HUDEP-2 (cell line): ENCODE data around the gene ABHD17A.
"Not testable (repeated sequence)": the region's sequence is repeated elsewhere in the genome, so short reads cannot be mapped to it uniquely, and the experiment has no call there.

ENCODE experiments used
- DNase-seq, 76 experiments: peaks; one replicate each; lab custom pipeline; 2025; ENCODE audit not compliant: unreplicated experiment in 76 of 76; lab: John Stamatoyannopoulos, UW

ABHD17A gene

DNA sequence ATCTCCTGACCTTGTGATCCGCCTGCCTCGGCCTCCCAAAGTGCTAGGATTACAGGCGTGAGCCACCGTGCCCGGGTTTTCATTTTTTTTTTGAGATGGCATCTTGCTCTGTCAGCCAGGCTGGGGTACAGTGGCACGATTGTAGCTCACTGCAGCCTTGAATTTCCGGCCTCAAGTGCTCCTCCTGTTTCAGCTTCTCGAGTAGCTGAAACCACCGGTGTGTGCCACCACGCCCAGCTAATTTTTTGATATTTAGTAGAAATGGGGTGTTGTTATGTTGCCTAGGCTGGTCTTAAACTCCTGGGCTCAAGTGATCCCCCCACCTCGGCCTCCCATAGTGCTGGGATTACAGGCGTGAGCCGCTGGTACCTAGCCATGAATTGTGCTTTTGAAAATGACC is 25.8 kb upstream of the ABHD17A start:
- DNase-seq = no peak

DNA sequence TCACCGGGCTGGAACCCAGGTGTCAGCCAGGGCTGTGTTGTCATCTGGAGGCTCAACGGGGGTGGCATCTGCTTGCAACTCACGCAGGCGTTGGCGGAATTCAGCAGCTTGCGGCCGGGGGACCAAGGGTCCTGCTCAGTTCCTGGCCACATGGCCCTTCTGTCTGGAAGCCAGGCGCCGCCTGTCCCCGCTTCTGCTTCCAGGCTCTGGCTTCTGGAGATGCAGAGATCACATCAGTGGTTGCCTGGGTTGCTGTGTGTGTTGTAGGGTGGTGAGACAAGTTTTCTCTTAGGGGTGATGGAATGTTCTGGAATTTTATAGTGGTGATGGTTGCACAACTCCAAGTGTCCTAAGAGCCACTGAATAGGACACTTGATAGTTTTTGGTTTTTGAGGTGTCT is 24.9 kb upstream of the ABHD17A start:
- no peak for DNase-seq

DNA sequence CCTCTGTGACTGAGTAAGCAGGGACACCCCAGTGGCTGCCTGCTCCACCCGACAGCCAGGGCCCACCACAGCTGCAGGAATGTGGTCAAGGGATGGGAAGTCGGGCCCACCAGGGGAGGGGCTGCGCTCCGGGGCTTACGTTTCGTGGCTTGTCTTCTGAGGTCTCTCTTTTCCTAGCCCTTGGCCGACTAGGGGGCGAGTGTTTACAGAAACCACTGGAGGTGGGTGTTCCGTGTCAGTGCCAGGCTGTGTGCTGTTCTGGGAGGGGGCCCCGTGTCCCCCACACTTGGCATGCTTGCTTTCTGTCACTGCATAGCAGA is 24.4 kb upstream of the ABHD17A start:
- no peak for DNase-seq

DNA sequence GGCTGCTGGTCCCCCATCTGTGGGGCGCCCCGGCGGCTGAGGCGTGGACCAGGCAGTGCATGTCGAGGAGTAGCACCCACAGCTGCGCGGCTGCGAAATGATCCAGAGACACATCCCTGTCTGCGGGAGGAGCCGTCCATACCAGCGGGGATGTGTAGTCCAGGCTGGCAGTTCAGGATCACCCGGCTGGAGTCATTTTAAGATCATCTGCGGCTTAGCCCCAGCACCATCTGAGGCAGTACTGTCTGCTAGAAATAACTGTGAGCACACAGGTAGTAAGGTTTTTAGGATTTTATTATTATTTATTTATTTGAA is 23.0 kb upstream of the ABHD17A start:
- no peak for DNase-seq

DNA sequence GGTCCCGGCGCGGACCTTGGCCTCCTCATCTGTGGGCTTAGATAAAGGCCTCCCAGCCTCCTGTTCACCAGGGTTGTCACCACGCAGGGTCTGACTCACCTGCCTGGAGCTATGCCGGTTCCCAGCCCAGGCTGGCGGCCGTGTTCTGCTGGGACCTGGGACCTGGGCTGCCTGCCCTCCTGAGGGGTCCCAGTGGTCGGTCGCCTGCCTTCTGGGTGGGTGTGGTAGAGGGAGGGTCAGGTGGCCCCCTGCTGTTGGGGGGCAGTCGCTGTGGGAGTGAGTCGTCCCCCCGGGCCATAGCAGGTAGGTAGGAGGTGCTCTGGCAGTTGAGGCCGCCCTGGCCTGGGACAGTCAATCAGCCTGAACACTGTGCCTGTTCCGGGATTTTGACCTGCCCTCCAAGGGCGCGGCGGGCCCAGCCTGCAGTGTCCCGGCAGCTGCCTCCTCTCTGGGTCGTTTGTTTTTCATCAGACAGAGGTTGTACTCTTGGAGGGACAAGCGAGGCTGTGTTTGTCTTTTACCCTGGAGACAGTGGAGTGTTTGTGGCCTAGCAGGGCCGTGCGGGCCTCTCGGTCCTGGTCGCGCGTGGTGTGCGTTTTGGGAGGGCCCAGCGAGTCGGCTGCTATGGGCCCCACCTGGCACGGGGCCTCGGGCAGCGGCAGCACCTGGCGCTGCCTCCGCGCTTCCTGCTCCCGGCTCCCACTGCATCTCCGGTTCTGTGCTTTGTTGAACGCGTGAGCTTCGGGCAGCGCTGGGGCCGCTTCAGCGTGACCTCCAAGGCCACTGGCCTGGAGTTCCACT is 22.5 kb upstream of the ABHD17A start:
- DNase-seq = peak in 1 of 76 experiments; percentile 15

DNA sequence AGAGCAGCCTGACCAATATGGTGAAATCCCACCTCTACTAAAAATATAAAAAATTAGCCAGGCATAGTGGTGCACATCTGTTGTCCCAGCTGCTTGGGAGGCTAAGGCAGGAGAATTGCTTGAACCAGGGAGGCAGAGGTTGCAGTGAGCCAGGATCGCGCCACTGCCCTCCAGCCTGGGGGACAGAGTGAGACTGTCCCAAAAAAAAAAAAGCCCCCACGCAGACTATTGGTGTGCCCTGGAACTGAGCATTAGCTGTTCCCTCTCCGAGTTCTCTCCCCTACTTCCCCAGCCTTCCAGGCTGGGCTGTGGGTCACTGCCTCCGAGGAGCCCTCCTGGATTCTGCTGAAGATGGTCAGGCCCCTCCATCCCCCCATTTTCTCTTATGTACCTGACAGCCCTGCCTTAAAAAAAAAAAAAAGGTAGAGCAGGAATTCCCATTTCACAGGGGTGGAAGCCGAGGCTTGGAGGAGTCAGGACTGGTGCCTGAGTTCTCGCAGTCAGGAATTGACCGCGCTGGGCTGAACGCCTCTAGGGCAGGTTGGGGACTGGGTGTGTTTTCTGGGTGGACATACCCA is 21.8 kb upstream of the ABHD17A start:
- no peak for DNase-seq

DNA sequence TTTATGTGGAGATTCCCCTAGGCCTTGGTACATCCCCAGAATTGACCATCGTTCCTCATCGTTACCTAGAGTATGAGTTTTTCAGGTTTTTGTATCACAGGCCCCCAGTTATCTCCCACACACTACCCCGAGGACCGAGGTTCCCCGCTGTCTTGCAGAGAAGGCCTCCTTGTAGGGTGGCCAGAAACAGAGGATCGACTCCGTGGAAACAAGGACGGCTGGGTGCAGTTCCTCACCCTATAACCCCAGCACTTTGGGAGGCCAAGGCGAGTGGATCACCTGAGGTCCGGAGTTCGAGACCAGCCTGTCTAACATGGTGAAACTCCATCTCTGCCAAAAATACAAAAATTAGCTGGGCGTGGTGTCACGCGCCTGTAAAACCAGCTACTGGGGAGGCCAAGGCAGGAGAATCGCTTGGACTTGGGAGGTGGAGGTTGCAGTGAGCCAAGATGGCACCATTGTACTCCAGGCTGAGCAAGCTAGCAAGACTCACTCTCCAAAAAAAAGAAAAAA is 20.6 kb upstream of the ABHD17A start:
- DNase-seq = no peak

DNA sequence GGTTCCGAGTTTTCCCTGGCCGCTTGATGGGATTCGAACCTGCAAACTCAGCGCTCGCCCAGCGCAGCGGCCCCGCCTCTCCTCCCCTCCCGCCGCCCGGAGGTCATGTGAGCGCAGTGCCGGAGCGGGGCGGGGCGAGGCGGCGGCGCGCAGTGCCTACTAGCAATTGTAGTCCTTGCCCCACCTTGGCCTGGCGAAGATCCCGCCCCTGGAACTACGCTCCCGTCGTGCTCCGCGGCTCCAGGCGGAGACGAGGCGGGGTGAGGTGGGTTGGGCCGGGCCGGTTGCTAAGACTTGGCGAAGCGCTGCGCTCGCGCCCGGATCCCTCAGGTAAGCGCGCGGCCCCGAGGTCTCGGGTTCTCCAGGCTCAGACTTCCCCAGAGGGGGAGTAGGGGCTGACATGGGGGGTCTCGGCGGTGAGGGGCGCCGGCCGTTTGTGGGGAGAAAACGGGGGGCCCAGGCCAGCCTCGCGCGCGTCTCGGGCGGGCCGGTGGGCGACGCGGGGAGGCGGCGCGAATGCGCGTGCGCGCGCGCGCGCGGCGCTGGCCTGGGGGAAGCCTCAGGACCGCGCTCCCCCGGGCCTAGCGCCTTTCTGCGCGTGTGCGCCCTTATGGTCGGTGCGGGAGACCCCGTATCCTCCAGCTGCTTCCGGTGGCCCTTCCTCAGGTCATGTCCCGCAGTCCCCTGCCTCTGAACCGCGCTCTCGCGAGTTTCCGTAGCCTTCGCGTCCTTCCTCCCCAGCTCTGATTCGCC is 20.0 kb upstream of the ABHD17A start, which contains the start of the genes ADAT3 and SCAMP4:
Gene ADAT3, plus strand, starts transcription at position 290 of the 753 bp plus-strand sequence. CDS start 6,649 bp downstream, outside the sequence.
Gene SCAMP4, plus strand, starts transcription at position 290 of the 753 bp plus-strand sequence. CDS start 9,621 bp downstream, outside the sequence.
- DNase-seq = peak in 75 of 76 experiments; percentile 85 to 100 (median 100)

DNA sequence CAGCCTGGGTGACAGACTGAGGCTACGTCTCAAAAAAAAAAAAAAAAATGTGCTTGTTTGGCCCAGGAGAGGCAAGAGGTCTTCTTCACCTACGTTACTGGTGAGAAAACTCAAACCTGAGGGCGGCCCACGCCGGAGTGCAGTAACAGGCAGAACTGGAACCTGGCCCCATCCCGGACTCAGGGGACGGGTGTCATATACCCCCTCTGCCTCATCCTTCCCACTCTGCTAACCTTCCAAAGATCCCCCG is 19.5 kb upstream of the ABHD17A start:
- no peak for DNase-seq

DNA sequence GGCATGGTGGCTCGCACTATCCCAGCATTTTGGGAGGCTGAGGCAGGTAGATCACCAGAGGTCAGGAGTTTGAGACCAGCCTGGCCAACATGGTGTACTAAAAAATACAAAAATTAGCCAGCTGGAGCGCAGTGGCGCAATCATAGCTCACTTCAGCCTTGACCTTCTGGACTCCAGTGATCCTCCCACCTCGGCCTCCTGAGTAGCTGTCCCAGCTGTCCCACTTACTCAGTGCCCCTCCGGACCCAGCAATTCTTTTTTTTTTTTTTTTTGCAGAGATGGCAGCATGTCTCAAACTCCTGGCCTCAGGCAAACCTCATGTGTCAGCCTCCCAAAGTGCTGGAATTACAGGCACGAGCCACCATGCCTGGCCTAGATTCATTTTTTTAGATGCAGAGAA is 17.6 kb upstream of the ABHD17A start:
- no peak for DNase-seq

DNA sequence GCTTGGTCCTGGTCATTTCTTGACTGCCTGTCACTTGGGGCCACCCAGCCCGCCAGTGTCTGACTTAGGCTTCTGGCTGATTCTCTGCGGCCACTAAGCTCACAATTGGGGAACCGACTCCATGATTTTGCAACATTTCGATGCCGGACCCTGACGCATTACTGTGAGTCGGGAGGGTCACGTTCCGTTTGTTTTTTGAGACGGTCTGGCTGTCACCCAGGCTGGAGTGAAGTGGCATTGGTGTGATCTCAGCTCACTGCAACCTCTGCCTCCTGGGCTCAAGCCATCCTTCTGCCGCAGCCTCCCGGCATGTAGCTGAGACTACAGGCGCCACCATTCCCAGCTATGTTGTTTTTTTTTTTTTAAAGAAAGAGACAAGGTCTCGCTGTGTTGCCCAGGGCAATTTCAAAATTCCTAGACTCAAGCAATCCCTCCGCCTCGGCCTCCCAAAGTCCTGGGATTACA is 16.7 kb upstream of the ABHD17A start:
- DNase-seq = no peak

DNA sequence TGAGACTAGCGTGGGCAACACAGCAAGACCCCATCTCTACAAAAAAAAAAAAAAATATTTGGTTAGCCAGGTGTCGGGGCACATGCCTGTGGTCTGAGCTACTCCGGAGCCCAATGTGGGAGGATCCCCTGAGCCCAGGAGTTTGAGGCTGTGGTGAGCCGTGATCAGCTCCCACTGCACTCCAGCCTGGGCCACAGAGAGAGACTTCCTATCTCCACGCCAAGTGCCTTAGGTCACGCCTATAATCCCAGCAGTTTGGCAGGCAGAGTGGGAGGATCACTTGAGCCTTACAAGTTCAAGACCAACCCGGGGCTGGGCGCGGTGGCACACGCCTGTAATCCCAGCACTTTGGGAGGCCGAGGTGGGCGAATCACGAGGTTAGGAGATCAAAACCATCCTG is 11.2 kb upstream of the ABHD17A start:
- DNase-seq = no peak

DNA sequence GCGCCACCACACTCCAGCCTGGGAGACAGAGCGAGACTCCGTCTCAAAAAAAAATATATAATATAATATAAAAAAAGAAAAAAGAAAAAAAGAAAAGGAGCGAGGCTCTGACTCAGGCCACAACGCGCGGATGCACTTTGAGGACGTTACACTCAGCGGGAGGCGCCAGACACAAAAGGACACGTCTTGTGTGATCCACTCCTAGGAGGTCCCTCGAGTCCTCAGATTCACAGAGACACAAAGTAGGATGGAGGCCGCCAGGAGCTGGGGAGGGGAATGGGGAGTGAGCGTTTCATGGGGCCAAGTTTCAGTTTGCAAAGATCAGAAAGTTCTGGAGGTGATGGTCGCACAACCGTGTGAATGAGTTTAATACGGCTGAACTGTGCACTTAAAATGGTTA is 8.5 kb upstream of the ABHD17A start:
- DNase-seq = no peak

DNA sequence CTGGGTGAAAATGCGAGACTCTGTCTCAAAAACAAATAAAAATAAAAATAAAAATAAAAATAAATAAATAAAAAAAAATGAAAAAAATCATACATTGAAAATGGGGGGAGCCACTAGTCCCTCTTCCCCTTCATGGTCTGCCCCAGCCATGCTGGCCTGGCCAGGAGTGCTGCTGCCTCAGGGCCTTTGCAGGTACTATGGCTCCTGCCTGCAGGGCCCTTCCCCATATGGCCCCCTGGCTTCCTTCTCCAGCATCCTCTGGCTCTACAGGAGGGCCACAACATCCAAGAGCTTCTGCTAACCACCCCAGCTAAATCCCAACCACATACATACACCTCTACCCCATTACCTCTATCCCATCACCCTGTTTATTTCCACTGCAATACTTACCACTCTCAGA is 4.6 kb upstream of the ABHD17A start:
- no peak for DNase-seq

DNA sequence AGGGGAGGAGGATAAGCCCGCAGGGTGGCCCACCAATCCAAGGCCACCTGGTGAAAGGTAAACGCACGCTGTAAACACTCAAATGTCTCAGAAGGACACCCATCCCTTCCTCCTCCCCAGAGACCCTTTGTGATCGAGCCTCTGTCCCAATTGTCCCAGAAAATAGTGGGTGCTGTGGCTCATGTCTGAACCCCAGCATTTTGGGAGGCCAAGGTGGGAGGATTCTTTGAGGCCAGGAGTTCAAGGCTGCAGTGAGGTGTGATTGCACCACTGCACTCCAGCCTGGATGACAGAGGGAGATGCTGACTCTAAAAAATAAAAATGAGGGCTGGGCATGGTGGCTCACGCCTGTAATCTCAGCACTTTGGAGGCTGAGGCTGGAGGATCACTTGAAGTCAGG is 3.1 kb upstream of the ABHD17A start:
- DNase-seq = no peak

DNA sequence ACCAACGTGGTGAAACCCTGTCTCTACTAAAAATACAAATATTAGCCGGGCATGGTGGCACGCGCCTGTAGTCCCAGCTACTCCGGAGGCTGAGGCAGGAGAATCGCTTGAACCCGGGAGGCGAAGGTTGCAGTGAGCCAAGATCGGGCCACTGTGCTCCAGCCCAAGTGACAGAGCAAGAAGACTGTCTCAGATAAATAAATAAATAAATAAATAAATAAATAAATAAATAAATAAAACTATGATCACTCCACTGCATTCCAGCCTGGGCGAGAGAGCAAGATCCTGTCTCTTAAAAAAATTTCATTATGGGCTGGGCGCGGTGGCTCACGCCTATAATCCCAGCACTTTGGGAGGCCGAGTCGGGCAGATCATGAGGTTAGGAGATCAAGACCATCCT is 1.1 kb upstream of the ABHD17A start:
- DNase-seq = not testable (repeated sequence)

DNA sequence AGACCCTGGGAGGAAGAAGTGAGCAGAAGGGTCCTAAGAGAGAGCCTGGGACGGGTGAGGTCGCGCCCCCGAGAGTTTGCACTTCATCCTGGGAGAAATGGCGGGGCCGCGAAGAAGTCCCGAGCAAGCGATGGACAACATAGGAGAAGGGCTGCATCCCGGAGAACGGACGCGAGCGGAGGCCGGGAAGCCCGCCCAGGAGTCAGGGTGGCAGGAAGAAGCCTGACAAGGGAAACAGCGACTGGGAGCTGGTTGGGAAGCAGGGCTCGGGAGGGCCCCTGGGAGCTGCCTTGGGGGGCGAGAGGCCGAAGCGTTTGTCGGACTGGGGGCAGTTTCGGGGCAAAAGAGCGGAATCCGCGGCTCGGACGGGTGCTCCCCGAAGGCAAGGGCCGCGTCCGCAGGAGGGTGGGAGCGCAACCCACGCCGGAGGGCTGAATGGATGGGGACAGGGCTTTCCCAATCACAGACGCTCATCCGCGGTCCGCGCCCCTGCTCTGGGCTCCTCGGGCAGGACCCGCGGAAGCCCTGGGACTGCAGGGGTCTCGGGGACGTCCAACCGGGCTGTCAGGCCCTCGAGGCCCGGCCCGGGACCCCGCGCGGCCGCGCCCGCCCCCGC is 469 bp downstream of the ABHD17A start:
- no peak for DNase-seq

DNA sequence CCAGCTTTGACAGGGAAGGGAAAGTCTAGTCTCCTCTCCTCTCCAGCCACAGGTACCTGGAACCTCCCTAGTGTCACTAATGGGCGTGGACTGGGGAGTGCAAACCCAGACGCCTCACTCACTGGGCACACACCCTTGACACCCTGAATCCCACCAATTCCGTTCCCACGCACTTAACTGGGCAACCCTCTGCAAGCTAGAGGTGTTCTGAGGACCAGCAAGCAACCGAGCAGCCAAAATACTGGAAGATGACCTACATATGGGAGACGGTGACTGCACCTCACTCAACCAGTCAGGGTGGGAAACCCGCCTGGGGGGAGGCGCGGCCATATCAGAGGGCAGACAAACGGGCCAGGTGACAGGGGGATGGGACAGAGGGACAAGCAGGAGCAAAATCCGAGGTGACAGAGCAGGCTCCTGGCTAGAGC is 991 bp downstream of the ABHD17A start:
- DNase-seq = peak in 6 of 76 experiments; percentile 19 to 39 (median 27)

DNA sequence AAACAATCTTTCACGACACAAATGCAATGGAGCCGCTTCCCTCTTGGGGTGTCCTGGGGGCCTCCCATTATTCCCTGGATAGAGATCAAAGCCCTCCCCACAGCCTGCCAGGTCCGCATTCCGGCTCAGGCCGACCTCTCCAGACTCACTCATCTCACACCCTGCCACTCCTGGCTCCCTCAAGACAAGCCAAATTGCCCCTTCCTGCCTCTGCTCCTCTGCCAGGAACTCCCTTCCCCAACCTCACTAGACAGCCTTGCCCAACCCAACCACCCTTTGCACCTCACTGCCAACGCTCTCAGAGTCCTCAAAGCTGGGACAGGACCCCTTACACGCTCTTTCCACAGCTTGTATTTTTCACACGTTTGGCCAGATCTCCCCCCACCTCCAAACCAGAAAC is 1.5 kb downstream of the ABHD17A start:
- no peak for DNase-seq

DNA sequence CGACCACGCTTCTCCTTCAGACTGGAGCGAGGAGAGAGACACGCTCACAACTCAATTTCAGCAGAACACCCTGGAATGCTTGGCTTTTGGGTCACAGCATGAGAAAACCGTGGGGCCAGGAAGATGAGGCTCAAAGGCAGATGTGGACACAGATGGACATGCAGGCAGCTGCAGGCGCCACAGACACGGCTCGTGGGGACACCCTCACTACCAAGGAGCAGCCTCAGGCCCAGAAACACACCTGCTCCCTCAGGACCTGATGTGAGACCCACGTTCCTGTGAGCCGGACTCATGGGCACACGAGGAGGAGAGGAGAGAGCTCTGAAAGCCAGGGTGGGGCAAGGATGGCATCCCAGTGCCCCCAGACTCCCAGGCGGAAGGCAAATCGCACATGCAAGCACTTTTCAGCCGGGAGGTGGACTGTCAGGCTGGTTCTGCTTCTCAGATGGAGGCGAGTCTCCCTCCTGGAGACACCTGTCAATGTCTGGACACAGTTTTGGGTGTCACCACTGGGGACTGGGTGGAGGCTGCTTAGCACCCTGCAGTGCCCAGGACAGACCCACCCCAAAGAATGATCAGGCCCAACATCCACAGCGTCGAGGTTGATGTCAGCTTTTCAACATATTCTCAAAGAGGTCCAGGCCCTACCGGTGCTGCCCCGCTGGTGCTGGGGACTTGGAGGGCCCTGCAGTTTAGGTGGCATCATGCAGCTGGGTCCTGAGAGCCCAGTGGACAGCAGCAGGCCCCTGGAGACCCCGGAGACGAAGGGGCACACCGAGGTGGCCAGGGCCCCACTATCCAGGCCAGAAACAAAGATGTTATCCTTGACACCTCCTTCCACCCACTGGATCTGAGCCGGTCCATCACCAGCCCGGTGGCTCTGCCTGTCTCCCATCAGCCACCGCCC is 2.3 kb downstream of the ABHD17A start:
- no peak for DNase-seq
